SU-DHL-6 (cell line): ENCODE data around the gene OR2M7.

Experiments used
- EZH2phosphoT487 ChIP-seq: fragments of 200-600 bp; sonication (generic), shearing (Covaris generic); conservative IDR thresholded peaks from 2 replicates; pipeline ENCODE4 v1.6.1; 2018; ENCODE audit warnings: mild to moderate bottlenecking, antibody characterized with exemption, low read length, moderate library complexity, mixed read lengths
- TF ChIP-seq, protein P1 (sequence below): fragments of 200-600 bp; sonication (generic); IDR thresholded peaks from one replicate; pipeline ENCODE4 v1.5.1; 2017; ENCODE audit warnings: antibody characterized with exemption, mild to moderate bottlenecking, low read length, moderate library complexity; ENCODE audit not compliant: insufficient read depth, poor library complexity, severe bottlenecking

DNA sequence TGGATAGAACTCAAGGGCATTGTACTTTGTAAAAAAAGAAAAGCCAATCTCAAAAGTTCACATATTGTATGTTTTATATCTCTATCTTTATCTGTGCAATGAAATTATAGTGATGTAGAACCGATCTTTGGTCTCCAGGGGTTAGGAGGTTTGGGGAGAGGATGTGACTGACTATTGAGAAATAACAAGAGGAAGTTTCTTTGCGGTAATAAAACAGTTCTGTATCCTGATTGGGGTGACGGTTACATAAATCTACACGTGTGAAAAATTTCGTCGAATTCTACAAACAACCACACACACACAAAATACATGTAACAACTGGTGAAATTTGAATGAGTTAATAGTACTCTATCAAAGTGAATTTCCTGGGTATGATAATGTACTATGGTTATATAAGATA is 36.0 kb downstream of the OR2M7 start:
- TF ChIP-seq, protein P1, sequence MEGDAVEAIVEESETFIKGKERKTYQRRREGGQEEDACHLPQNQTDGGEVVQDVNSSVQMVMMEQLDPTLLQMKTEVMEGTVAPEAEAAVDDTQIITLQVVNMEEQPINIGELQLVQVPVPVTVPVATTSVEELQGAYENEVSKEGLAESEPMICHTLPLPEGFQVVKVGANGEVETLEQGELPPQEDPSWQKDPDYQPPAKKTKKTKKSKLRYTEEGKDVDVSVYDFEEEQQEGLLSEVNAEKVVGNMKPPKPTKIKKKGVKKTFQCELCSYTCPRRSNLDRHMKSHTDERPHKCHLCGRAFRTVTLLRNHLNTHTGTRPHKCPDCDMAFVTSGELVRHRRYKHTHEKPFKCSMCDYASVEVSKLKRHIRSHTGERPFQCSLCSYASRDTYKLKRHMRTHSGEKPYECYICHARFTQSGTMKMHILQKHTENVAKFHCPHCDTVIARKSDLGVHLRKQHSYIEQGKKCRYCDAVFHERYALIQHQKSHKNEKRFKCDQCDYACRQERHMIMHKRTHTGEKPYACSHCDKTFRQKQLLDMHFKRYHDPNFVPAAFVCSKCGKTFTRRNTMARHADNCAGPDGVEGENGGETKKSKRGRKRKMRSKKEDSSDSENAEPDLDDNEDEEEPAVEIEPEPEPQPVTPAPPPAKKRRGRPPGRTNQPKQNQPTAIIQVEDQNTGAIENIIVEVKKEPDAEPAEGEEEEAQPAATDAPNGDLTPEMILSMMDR = no peak
- no peak for TF ChIP-seq EZH2phosphoT487
